ENCODE results near the gene FMO3. TPM values are rescaled to one million over a fixed set of nuclear protein-coding genes. Genes with fewer than 3 reads are reported as not detected.

FMO3 gene
- total RNA-seq (2022): 0.51 TPM in 1 of 2 replicates, not detected in the other
- Bru-seq, nascent RNA: percentile 20 among the genes with signal in this experiment
- BruChase-seq, experiment 1, labeled RNA remaining after a 2-hour chase: percentile 18 among the genes with signal in this experiment
- BruChase-seq, experiment 2, labeled RNA remaining after a 6-hour chase: percentile 17 among the genes with signal in this experiment
- long read RNA-seq: 0 reads

GRCh38 chr1:171090604-171091003 is at the start of gene FMO3:
TSS of gene FMO3 (plus strand) at chr1:171090905. CDS start at chr1:171092659, 1,754 bp downstream.
- no peak for TF ChIP-seq CTCF (IDR thresholded peaks at IDR 0.05; ENCODE audit: insufficient read depth in 1 of 2, low read depth in 1 of 2, low read length in 1 of 2, severe bottlenecking in 1 of 2, unreplicated experiment in 1 of 2)
- H3K27me3 ChIP-seq (replicated peaks; ENCODE audit: control insufficient read depth, insufficient read depth, low read length): no peaks in the 10 kb centered on the region
- CTCF ChIA-PET: interaction anchor here (1.6 kb wide), 1 partner anchor 123 kb away, joined by 3 read pairs; no protein-coding TSS in a partner anchor
- DNase-seq: no peak
- POLR2A ChIA-PET: no interaction called here
- H3K36me3 ChIP-seq (ENCODE audit: control insufficient read depth, insufficient read depth, low read length): no peaks in the 10 kb centered on the region
- no peaks in the 10 kb centered on the region for H3K9me3 ChIP-seq
- intact Hi-C loops (cut with micrococcal nuclease; ENCODE audit: unreplicated experiment): no loop called here
- no peaks in the 10 kb centered on the region for H3K4me1 ChIP-seq
- H3K4me3 Mint-ChIP-seq (ENCODE audit: unreplicated experiment): no peak within 1 kb of the TSS
- H3K27me3 Mint-ChIP-seq (ENCODE audit: insufficient read depth, unreplicated experiment): no peaks in the 10 kb centered on the region
- H3K27ac Mint-ChIP-seq (ENCODE audit: unreplicated experiment): no peak within 1 kb of the TSS
- H3K9me3 Mint-ChIP-seq (ENCODE audit: unreplicated experiment): no peaks in the 10 kb centered on the region
- no peaks in the 10 kb centered on the region for H3K36me3 Mint-ChIP-seq (ENCODE audit: insufficient read depth, unreplicated experiment)
- BruUV-seq (replicated peaks): no TSS peak
- peaks cover 6% of the 10 kb centered on the region for H3K4me1 Mint-ChIP-seq (ENCODE audit: low read depth, unreplicated experiment)
- no peak within 1 kb of the TSS for H3K4me3 ChIP-seq (ENCODE audit: low read depth, low read length)

- Histone ChIP-seq H3K36me3 (ENCODE audit: control insufficient read depth, insufficient read depth, low read length) (no peaks in the 10 kb centered on the region), H3K4me3 (ENCODE audit: low read depth, low read length) (no peak overlapping the region), H3K27me3 (replicated peaks; ENCODE audit: control insufficient read depth, insufficient read depth, low read length) (no peaks in the 10 kb centered on the region), H3K9me3 (no peaks in the 10 kb centered on the region), H3K4me1 (no peaks in the 10 kb centered on the region)
- no peak overlapping the region for H3K4me3 Mint-ChIP-seq (ENCODE audit: unreplicated experiment)
- TF ChIP-seq CTCF (IDR thresholded peaks at IDR 0.05; ENCODE audit: insufficient read depth in 1 of 2, low read depth in 1 of 2, low read length in 1 of 2, severe bottlenecking in 1 of 2, unreplicated experiment in 1 of 2): no peak
- intact Hi-C loops (cut with micrococcal nuclease; ENCODE audit: unreplicated experiment): no loop called here
- H3K36me3 Mint-ChIP-seq (ENCODE audit: insufficient read depth, unreplicated experiment): no peaks in the 10 kb centered on the region
- DNase-seq: no peak
- POLR2A ChIA-PET: no interaction called here
- BruUV-seq (replicated peaks): no TSS peak
- H3K27ac Mint-ChIP-seq (ENCODE audit: unreplicated experiment): no peak overlapping the region
- CTCF ChIA-PET: no interaction called here
- no peaks in the 10 kb centered on the region for H3K4me1 Mint-ChIP-seq (ENCODE audit: low read depth, unreplicated experiment)
- peaks cover 3% of the 10 kb centered on the region for H3K27me3 Mint-ChIP-seq (ENCODE audit: insufficient read depth, unreplicated experiment)
- H3K9me3 Mint-ChIP-seq (ENCODE audit: unreplicated experiment): peaks cover 27% of the 10 kb centered on the region
These were observed 42.7 kb upstream of the FMO3 start for GRCh38 chr1:171048014-171048413.

- no peak overlapping the region for H3K4me3 ChIP-seq (ENCODE audit: low read depth, low read length)
- no peaks in the 10 kb centered on the region; the same call in 1 of the 2 replicates for H3K27me3 ChIP-seq (replicated peaks; ENCODE audit: control insufficient read depth, insufficient read depth, low read length)
- Mint-ChIP-seq H3K27me3 (ENCODE audit: insufficient read depth, unreplicated experiment) (peaks cover 6% of the 10 kb centered on the region), H3K36me3 (ENCODE audit: insufficient read depth, unreplicated experiment) (no peaks in the 10 kb centered on the region), H3K4me1 (ENCODE audit: low read depth, unreplicated experiment) (peaks cover 7% of the 10 kb centered on the region), H3K27ac (ENCODE audit: unreplicated experiment) (no peak overlapping the region), H3K9me3 (ENCODE audit: unreplicated experiment) (peaks cover 9% of the 10 kb centered on the region), H3K4me3 (ENCODE audit: unreplicated experiment) (no peak overlapping the region)
- intact Hi-C loops (cut with micrococcal nuclease; ENCODE audit: unreplicated experiment): no loop called here
- TF ChIP-seq CTCF (IDR thresholded peaks at IDR 0.05; ENCODE audit: insufficient read depth in 1 of 2, low read depth in 1 of 2, low read length in 1 of 2, severe bottlenecking in 1 of 2, unreplicated experiment in 1 of 2): no peak
- H3K36me3 ChIP-seq (ENCODE audit: control insufficient read depth, insufficient read depth, low read length): no peaks in the 10 kb centered on the region
- no peaks in the 10 kb centered on the region for H3K9me3 ChIP-seq
- ChIA-PET POLR2A (no interaction called here), CTCF (no interaction called here)
- peaks cover 4% of the 10 kb centered on the region; the same call in 1 of the 2 replicates for H3K4me1 ChIP-seq
- DNase-seq: no peak
- BruUV-seq (replicated peaks): no TSS peak
These were observed 37.7 kb upstream of the FMO3 start for GRCh38 chr1:171052977-171053376.
